Measurements from ENCODE around the gene KCP. TPM values are rescaled to one million over a fixed set of nuclear protein-coding genes. Genes with fewer than 3 reads are reported as not detected.

The KCP gene
- total RNA-seq, 4 donors from 2014 or later = 0.47 to 1.5 (median 0.87) TPM

- no peak for DNase-seq
- peaks cover 0 to 5% (median 0%) of the 10 kb centered on the region in 3 donors for H3K9me3 ChIP-seq
- TF ChIP-seq CTCF (IDR thresholded peaks at IDR 0.05) = no peak
- no peak for TF ChIP-seq POLR2A (IDR thresholded peaks at IDR 0.05)
- 83% methylated on average over 5 of the region's 14 CpGs; no CpG with 5 or more reads in 1 of the 2 donors for WGBS, 2 donors
- peak overlapping the region in 2 of 4 donors; percentile 39 to 49 for H3K27ac ChIP-seq
- peaks cover 0 to 21% (median 0%) of the 10 kb centered on the region in 4 donors for H3K27me3 ChIP-seq
- no peaks in the 10 kb centered on the region for H3K36me3 ChIP-seq
- H3K4me3 ChIP-seq = no peak overlapping the region
- intact Hi-C loops (cut with DNase I) = no loop called here
- H3K4me1 ChIP-seq = peaks cover 0 to 27% (median 6%) of the 10 kb centered on the region in 3 donors
These were observed 6.7 kb downstream of the KCP start for GRCh38 chr7:128903621-128904361.

DNA sequence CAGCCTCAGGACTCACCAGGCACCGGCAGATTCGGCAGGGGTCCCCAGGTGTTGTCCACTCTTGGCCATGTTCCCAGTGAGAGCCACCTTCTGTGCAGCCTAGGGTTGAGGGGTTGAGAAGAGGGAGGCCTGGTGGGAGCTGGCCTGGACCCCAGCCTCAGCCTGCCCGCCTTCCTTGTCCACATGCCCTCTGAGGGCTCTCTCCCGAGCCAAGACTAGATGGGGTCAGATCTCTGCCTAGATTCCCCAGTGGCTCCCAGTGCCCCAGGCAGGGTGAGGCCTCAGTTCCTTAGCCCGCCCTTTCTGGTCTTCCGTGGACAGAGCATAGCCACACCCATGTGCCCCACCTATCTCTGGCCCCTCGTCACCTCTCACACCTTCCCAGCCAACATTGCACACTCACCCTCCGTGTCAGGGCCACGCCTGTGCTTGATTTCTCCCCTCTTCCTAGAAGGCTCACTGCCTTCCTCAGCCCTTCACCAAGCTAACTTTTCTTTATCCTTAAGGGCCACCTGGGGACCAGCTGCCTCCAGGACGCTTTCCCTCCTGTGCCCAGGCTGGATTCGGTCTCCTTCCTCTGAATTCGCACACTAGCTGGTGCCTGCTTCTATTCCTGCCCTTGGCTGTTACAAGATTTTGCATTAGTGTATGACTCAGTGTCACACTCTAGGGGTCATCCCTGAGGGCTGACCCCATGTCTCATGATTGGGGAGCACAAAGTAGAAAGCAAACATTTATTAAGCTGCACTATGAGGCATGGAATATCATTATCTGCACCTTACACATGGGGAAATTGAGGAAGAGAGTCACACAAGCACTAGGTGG, 7.5 kb downstream of the KCP start:
- TF ChIP-seq POLR2A (IDR thresholded peaks at IDR 0.05) (no peak), CTCF (IDR thresholded peaks at IDR 0.05) (no peak)
- intact Hi-C loops (cut with DNase I) = no loop called here

DNA sequence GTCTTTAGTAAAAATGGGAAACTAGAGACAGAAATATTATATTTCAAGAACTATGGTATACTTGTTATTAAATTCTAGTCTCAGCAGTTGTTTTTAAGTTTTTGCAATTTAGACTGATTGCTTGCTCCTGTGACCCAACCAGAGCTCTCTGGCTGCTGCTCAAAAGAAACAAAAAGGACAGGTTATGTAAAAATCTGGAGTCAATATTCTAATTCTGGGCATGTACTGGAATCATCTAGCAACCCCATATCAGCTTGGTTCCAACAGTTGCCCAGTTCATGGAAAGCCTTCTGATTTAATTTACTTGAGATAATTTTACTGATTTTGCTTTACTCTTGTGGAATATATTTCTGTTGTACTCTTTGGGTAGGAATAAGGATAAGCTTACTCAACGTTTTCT, 10.3 kb downstream of the KCP start:
- H3K9me3 ChIP-seq = peaks cover 0 to 5% (median 0%) of the 10 kb centered on the region in 3 donors
- H3K4me3 ChIP-seq = no peak overlapping the region
- H3K27me3 ChIP-seq = no peaks in the 10 kb centered on the region
- WGBS, 2 donors = 58 to 64% methylated on average over 1 of the region's 1 CpG
- TF ChIP-seq POLR2A (IDR thresholded peaks at IDR 0.05) (no peak), CTCF (IDR thresholded peaks at IDR 0.05) (no peak)
- no peak overlapping the region for H3K27ac ChIP-seq
- intact Hi-C loops (cut with DNase I) = no loop called here
- H3K4me1 ChIP-seq = peaks cover 4 to 50% (median 6%) of the 10 kb centered on the region in 3 donors
- no peak for DNase-seq
- no peaks in the 10 kb centered on the region for H3K36me3 ChIP-seq

More for the DNA sequence above, 7.5 kb downstream of the KCP start:
- Histone ChIP-seq H3K4me3 (no peak overlapping the region), H3K27me3 (peaks cover 0 to 14% (median 0%) of the 10 kb centered on the region in 4 donors), H3K36me3 (no peaks in the 10 kb centered on the region), H3K9me3 (peaks cover 0 to 5% (median 0%) of the 10 kb centered on the region in 3 donors), H3K4me1 (peaks cover under 1 to 32% (median 6%) of the 10 kb centered on the region in 3 donors), H3K27ac (peak overlapping the region; percentile 14 to 49 (median 41))
- WGBS, 2 donors = 54 to 57% methylated on average over 8 to 10 of the region's 12 CpGs
- no peak for DNase-seq

DNA sequence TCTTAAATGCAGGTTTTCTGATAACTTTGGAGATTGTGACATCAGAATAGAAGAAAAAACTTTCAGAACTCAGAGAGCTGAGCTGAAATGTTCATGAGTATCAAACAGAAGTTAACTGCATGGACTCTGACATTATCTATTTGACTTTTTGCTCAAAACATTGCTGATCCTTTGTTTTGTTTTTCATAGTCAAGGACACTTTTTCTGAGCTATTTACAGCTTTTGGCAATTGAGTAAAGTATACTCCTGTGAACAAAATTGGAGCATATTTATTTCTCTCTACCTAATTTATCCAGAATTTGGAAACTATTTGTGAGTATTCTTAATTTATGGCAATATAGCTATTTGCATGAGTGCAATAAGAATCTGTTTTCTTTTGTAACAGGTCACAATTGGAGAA, 11.1 kb downstream of the KCP start:
- Histone ChIP-seq H3K27ac (no peak overlapping the region), H3K36me3 (no peaks in the 10 kb centered on the region), H3K4me3 (no peak overlapping the region), H3K27me3 (no peaks in the 10 kb centered on the region), H3K4me1 (peaks cover 4 to 45% (median 6%) of the 10 kb centered on the region in 3 donors), H3K9me3 (peaks cover 0 to 5% (median 0%) of the 10 kb centered on the region in 3 donors)
- intact Hi-C loops (cut with DNase I) = no loop called here
- no peak for DNase-seq
- no peak for TF ChIP-seq POLR2A (IDR thresholded peaks at IDR 0.05)
- TF ChIP-seq CTCF (IDR thresholded peaks at IDR 0.05) = no peak

- no peak overlapping the region for H3K27ac ChIP-seq
- no peak overlapping the region for H3K4me3 ChIP-seq
- H3K4me1 ChIP-seq = peaks cover 24 to 63% (median 26%) of the 10 kb centered on the region in 3 donors
- no peaks in the 10 kb centered on the region for H3K36me3 ChIP-seq
- peaks cover 0 to 5% (median 0%) of the 10 kb centered on the region in 3 donors for H3K9me3 ChIP-seq
- 74 to 86% methylated on average over 3 of the region's 3 CpGs for WGBS, 2 donors
- no peak for DNase-seq
- TF ChIP-seq POLR2A (IDR thresholded peaks at IDR 0.05) (no peak), CTCF (IDR thresholded peaks at IDR 0.05) (no peak)
- peaks cover 0 to 15% (median 0%) of the 10 kb centered on the region in 4 donors for H3K27me3 ChIP-seq
- intact Hi-C loops (cut with DNase I) = no loop called here
These were observed 15.2 kb downstream of the KCP start for GRCh38 chr7:128895320-128895719.

All from esophagus squamous epithelium (tissue), 5 donors.